Epidermal melanocyte (primary cell): Measurements from ENCODE around the gene CRYBB3.
"Not testable (repeated sequence)": the region's sequence is repeated elsewhere in the genome, so short reads cannot be mapped to it uniquely, and the experiment has no call there.

Experiments
- DNase-seq: peaks from one replicate; pipeline ENCODE4 v3.0.0; 2011; ENCODE audit warnings: low spot score; ENCODE audit not compliant: insufficient read length

The CRYBB3 gene

GRCh38 chr22:25255169-25255568 is 55.5 kb downstream of the CRYBB3 start:
- DNase-seq = not testable (repeated sequence)
